IMR-90 (cell line): ENCODE results near the gene NAE1. TPM values are rescaled to one million over a fixed set of nuclear protein-coding genes. Genes with fewer than 3 reads are reported as not detected.

ENCODE experiments used
- ATAC-seq: fragments of 200-7000 bp; cut with Tn5 transposase; 2 replicates; pipeline ENCODE4 v1.9.1; 2020; ENCODE audit warnings: low read depth, mild to moderate bottlenecking, moderate library complexity
- BruUV-seq: library from RNA; stranded (reverse); fragments of 400-500 nt; replicated peaks from 2 replicates; lab custom pipeline; 2021; lab: Mats Ljungman, UMichigan
- CTCF ChIA-PET: fragments of 300-600 bp; formaldehyde crosslinking; extraction: SDS; loops from one replicate; lab custom pipeline; 2021; ENCODE audit warnings: antibody characterized with exemption; lab: Yijun Ruan, JAX
- POLR2A ChIA-PET: fragments of 300-600 bp; sonication (Branson Sonifier 250); formaldehyde crosslinking; loops from one replicate; lab custom pipeline; 2022; ENCODE audit warnings: antibody characterized with exemption; ENCODE audit not compliant: unreplicated experiment; lab: Charles Lee
- DNase-seq: peaks from one replicate; pipeline ENCODE4 v3.0.0; 2013
- H2AFZ ChIP-seq: replicated peaks from 2 replicates; pipeline ENCODE3; 2013; ENCODE audit warnings: low read length, mild to moderate bottlenecking; ENCODE audit not compliant: poor library complexity
- H2AK5ac ChIP-seq: 2 replicates; pipeline ENCODE4 v1.6.1; 2013; ENCODE audit warnings: low read depth, low read length, inconsistent platforms
- H2AK9ac ChIP-seq: replicated peaks from 2 replicates; pipeline ENCODE3; 2013; ENCODE audit warnings: mild to moderate bottlenecking, low read depth, low read length, moderate library complexity; ENCODE audit not compliant: poor library complexity
- H2BK120ac ChIP-seq: 2 replicates; pipeline ENCODE4 v1.6.1; 2013; ENCODE audit warnings: low read depth, low read length, inconsistent platforms
- H2BK15ac ChIP-seq: 3 replicates; pipeline ENCODE4 v1.6.1; 2013; ENCODE audit warnings: low read depth, low read length, inconsistent platforms
- H2BK20ac ChIP-seq: 2 replicates; pipeline ENCODE4 v1.6.1; 2013; ENCODE audit warnings: low read depth, mild to moderate bottlenecking, inconsistent platforms, low read length, moderate library complexity
- H2BK5ac ChIP-seq: 2 replicates; pipeline ENCODE4 v1.6.1; 2013; ENCODE audit warnings: mild to moderate bottlenecking, low read depth, low read length, inconsistent platforms; ENCODE audit not compliant: poor library complexity, severe bottlenecking
- H3K14ac ChIP-seq: replicated peaks from 2 replicates; pipeline ENCODE4 v1.6.1; 2013; ENCODE audit warnings: low read depth, low read length, inconsistent platforms
- H3K18ac ChIP-seq: 2 replicates; pipeline ENCODE4 v1.6.1; 2013; ENCODE audit warnings: low read depth, low read length, control low read depth
- H3K23ac ChIP-seq: 2 replicates; pipeline ENCODE4 v1.6.1; 2013; ENCODE audit warnings: low read depth, low read length, inconsistent platforms
- H3K27ac ChIP-seq: 2 replicates; pipeline ENCODE4 v1.5.1; 2013; ENCODE audit warnings: mild to moderate bottlenecking, control low read depth, low read length; ENCODE audit not compliant: insufficient read depth
- H3K27me3 ChIP-seq: 2 replicates; pipeline ENCODE4 v1.6.1; 2013; ENCODE audit warnings: low read length; ENCODE audit not compliant: control insufficient read depth, insufficient read depth
- H3K36me3 ChIP-seq: 2 replicates; pipeline ENCODE4 v1.6.1; 2013; ENCODE audit warnings: low read length, mixed read lengths; ENCODE audit not compliant: control insufficient read depth, insufficient read depth
- H3K4ac ChIP-seq: 2 replicates; pipeline ENCODE4 v1.6.1; 2013; ENCODE audit warnings: low read depth, low read length, inconsistent platforms
- H3K4me1 ChIP-seq: 2 replicates; pipeline ENCODE4 v1.6.1; 2013; ENCODE audit warnings: low read length, mixed read lengths; ENCODE audit not compliant: control insufficient read depth, insufficient read depth
- H3K4me2 ChIP-seq: 2 replicates; pipeline ENCODE4 v1.6.1; 2013; ENCODE audit warnings: low read depth, mild to moderate bottlenecking, control low read depth, low read length, moderate library complexity
- H3K4me3 ChIP-seq: 2 replicates; pipeline ENCODE4 v1.5.1; 2013; ENCODE audit warnings: low read depth, mild to moderate bottlenecking, control low read depth, low read length, moderate library complexity; ENCODE audit not compliant: insufficient read depth
- H3K56ac ChIP-seq: 2 replicates; pipeline ENCODE4 v1.6.1; 2013; ENCODE audit warnings: low read length, inconsistent platforms; ENCODE audit not compliant: insufficient read depth; ENCODE audit errors: extremely low read depth
- H3K79me1 ChIP-seq, 2 experiments: 2 replicates each; pipeline ENCODE4 v1.6.1; 2013; ENCODE audit warnings: low read length in 2 of 2, inconsistent platforms in 1 of 2, low read depth in 1 of 2
- H3K9ac ChIP-seq: 2 replicates; pipeline ENCODE4 v1.6.1; 2013; ENCODE audit warnings: low read depth, low read length, control low read depth
- H3K9me1 ChIP-seq: 2 replicates; pipeline ENCODE4 v1.6.1; 2013; ENCODE audit warnings: low read length, inconsistent platforms; ENCODE audit not compliant: insufficient read depth
- H3K9me3 ChIP-seq: 2 replicates; pipeline ENCODE4 v1.6.1; 2013; ENCODE audit warnings: low read length; ENCODE audit not compliant: control insufficient read depth, insufficient read depth
- H4K20me1 ChIP-seq: 2 replicates; pipeline ENCODE4 v1.6.1; 2013; ENCODE audit warnings: low read length, inconsistent platforms; ENCODE audit not compliant: insufficient read depth
- H4K5ac ChIP-seq: 2 replicates; pipeline ENCODE4 v1.6.1; 2013; ENCODE audit warnings: mild to moderate bottlenecking, low read depth, low read length, control low read depth
- H4K8ac ChIP-seq, 2 experiments: 2 replicates each; pipeline ENCODE4 v1.6.1; 2013; ENCODE audit warnings: low read depth in 2 of 2, low read length in 2 of 2, control low read depth in 1 of 2, inconsistent platforms in 1 of 2
- H4K91ac ChIP-seq: 2 replicates; pipeline ENCODE4 v1.6.1; 2013; ENCODE audit warnings: low read depth, low read length, inconsistent platforms; ENCODE audit not compliant: insufficient read depth
- BHLHE40 ChIP-seq: fragments of 150-350 bp; IDR thresholded peaks from 2 replicates; pipeline ENCODE4 v1.6.1; 2016; ENCODE audit warnings: mild to moderate bottlenecking, low read depth, low read length
- CEBPB ChIP-seq: IDR thresholded peaks from 2 replicates; pipeline ENCODE4 v1.6.1; 2012; ENCODE audit warnings: low read depth, low read length, improper control_type of control experiment
- CHD1 ChIP-seq: IDR thresholded peaks from 2 replicates; pipeline ENCODE4 v1.6.1; 2012; ENCODE audit warnings: low read depth, low read length, improper control_type of control experiment
- CTCF ChIP-seq: conservative IDR thresholded peaks from 2 replicates; pipeline ENCODE4 v1.5.1; 2012; ENCODE audit warnings: mild to moderate bottlenecking, low read depth, low read length, improper control_type of control experiment
- ELK1 ChIP-seq: fragments of 150-350 bp; IDR thresholded peaks from 2 replicates; pipeline ENCODE4 v1.6.1; 2016; ENCODE audit warnings: low read depth, mild to moderate bottlenecking, low read length, moderate library complexity, borderline replicate concordance
- FOS ChIP-seq: fragments of 150-350 bp; IDR thresholded peaks from 2 replicates; pipeline ENCODE4 v1.6.1; 2016; ENCODE audit warnings: low read depth, low read length
- MAFK ChIP-seq: IDR thresholded peaks from 2 replicates; pipeline ENCODE4 v1.6.1; 2012; ENCODE audit warnings: low read depth, low read length, improper control_type of control experiment
- MAZ ChIP-seq: IDR thresholded peaks from 2 replicates; pipeline ENCODE4 v1.6.1; 2012; ENCODE audit warnings: low read depth, mild to moderate bottlenecking, low read length, improper control_type of control experiment, moderate library complexity, borderline replicate concordance
- MXI1 ChIP-seq: IDR thresholded peaks from 2 replicates; pipeline ENCODE4 v1.6.1; 2012; ENCODE audit warnings: low read depth, mild to moderate bottlenecking, low read length, moderate library complexity, borderline replicate concordance
- NFE2L2 ChIP-seq: fragments of 150-350 bp; IDR thresholded peaks from 2 replicates; pipeline ENCODE4 v1.6.1; 2016; ENCODE audit warnings: low read depth, mild to moderate bottlenecking, low read length
- POLR2A ChIP-seq: IDR thresholded peaks from 2 replicates; pipeline ENCODE4 v1.6.1; 2012; ENCODE audit warnings: mild to moderate bottlenecking, low read depth, low read length
- RAD21 ChIP-seq: IDR thresholded peaks from 2 replicates; pipeline ENCODE4 v1.6.1; 2012; ENCODE audit warnings: low read length, improper control_type of control experiment
- RCOR1 ChIP-seq: IDR thresholded peaks from 2 replicates; pipeline ENCODE4 v1.6.1; 2012; ENCODE audit warnings: mild to moderate bottlenecking, low read length, improper control_type of control experiment; ENCODE audit not compliant: insufficient replicate concordance
- RFX5 ChIP-seq: IDR thresholded peaks from 2 replicates; pipeline ENCODE4 v1.8.0; 2012; ENCODE audit warnings: low read depth, mild to moderate bottlenecking, low read length, moderate library complexity
- SMC3 ChIP-seq: fragments of 150-350 bp; IDR thresholded peaks from 2 replicates; pipeline ENCODE4 v1.6.1; 2016; ENCODE audit warnings: low read depth, mild to moderate bottlenecking, antibody characterized with exemption, low read length, moderate library complexity
- USF2 ChIP-seq: fragments of 150-350 bp; IDR thresholded peaks from 2 replicates; pipeline ENCODE4 v1.6.1; 2017; ENCODE audit warnings: mild to moderate bottlenecking, antibody characterized with exemption, low read length, low read depth
- WGBS, 2 experiments: methylation state at CpG; one replicate each; pipeline versions ENCODE4 v1.1.5 to v1.1.7; 2013; ENCODE audit warnings: missing lambda C conversion rate in 2 of 2; ENCODE audit not compliant: insufficient read length in 1 of 2; ENCODE audit errors: extremely low coverage in 2 of 2; 5-methylcytosine and 5-hydroxymethylcytosine counted together
- dilution Hi-C: fragments of 300-500 bp; cut with HindIII; formaldehyde crosslinking; loops from one replicate; pipeline ENCODE4 v1.14.3; 2018; ENCODE audit warnings: low sequenced_read_pairs; ENCODE audit not compliant: unreplicated experiment
- in situ Hi-C: fragments of 300-500 bp; cut with MboI; formaldehyde crosslinking; loops from 3 replicates; pipeline ENCODE4 v1.14.3; 2019; ENCODE audit warnings: low sequenced_read_pairs, inconsistent platforms, mixed read lengths
- intact Hi-C: fragments of 100-400 bp; cut with micrococcal nuclease; formaldehyde crosslinking; loops from 2 replicates; pipeline ENCODE4 v1.10.0; 2022
- polyA plus RNA-seq, 3 experiments: library from polyadenylated mRNA; depleted of rRNA; stranded (reverse); fragments of >200 nt; gene quantifications; 2 replicates each; pipeline ENCODE4 v1.2.3, GENCODE V29; 2012; ENCODE audit warnings: low replicate concordance in 1 of 3
- total RNA-seq: library from RNA; depleted of rRNA; stranded (reverse); fragments of >200 nt; gene quantifications from 2 replicates; pipeline ENCODE4 v1.2.3, GENCODE V29; 2012

NAE1 gene
- total and polyA plus RNA-seq, 2 of the 4 experiments (the other 2 are of a cell fraction): 33.0 to 36.7 TPM

- DNase-seq (no peak), ATAC-seq (peak; percentile 27; the same call in 1 of the 2 replicates)
- CTCF ChIA-PET: no interaction called here
- Histone ChIP-seq H3K56ac (no peak overlapping the region), H3K4me2 (no peak overlapping the region), H2BK20ac (no peak overlapping the region), H3K4me1 (no peaks in the 10 kb centered on the region), H4K5ac (no peak overlapping the region), H3K9ac (no peak overlapping the region), H2BK120ac (no peak overlapping the region), H3K14ac (no peak overlapping the region), H2BK15ac (no peak overlapping the region), H4K20me1 (peaks cover 4% of the 10 kb centered on the region; the same call in 1 of the 2 replicates), H3K27ac (no peak overlapping the region), H3K9me1 (no peaks in the 10 kb centered on the region), H3K36me3 (no peaks in the 10 kb centered on the region), H3K9me3 (no peaks in the 10 kb centered on the region), H2BK5ac (no peak overlapping the region), H2AK9ac (no peak overlapping the region), H3K23ac (no peak overlapping the region), H4K91ac (no peak overlapping the region), H2AFZ (no peak overlapping the region), H3K79me1 (no peaks in the 10 kb centered on the region), H4K8ac (no peak overlapping the region), H3K18ac (no peak overlapping the region), H2AK5ac (no peak overlapping the region), H3K27me3 (peaks cover 4% of the 10 kb centered on the region; the same call in 1 of the 2 replicates), H3K4me3 (no peak overlapping the region), H3K4ac (no peak overlapping the region)
- TF ChIP-seq RAD21 (no peak), RCOR1 (no peak), RFX5 (no peak), CHD1 (no peak), MXI1 (no peak), USF2 (no peak), CTCF (no peak), MAFK (no peak), MAZ (no peak), POLR2A (no peak), BHLHE40 (no peak), FOS (no peak), NFE2L2 (no peak), SMC3 (no peak), ELK1 (no peak), CEBPB (no peak)
- intact Hi-C loops: no loop called here
- no TSS peak for BruUV-seq
- POLR2A ChIA-PET: no interaction called here
- dilution Hi-C loops: no loop called here
- in situ Hi-C loops: loop anchor here (10.0 kb wide), 1 partner anchor 455 kb away; no protein-coding TSS in a partner anchor
- WGBS, 2 experiments: no CpG with 5 or more reads among the region's 3 CpGs
These were observed 28.8 kb upstream of the NAE1 start for GRCh38 chr16:66859397-66860068.
